Astrocyte (in vitro differentiated cells and primary cell): Measurements from ENCODE around the gene ZBTB17.

Source experiments
- CTCF ChIP-seq: IDR thresholded peaks from 2 replicates; pipeline ENCODE4 v1.5.1; 2011; ENCODE audit warnings: low read depth, mild to moderate bottlenecking, inconsistent platforms, low read length, moderate library complexity; ENCODE audit not compliant: insufficient read depth
- EZH2 ChIP-seq: IDR thresholded peaks from 2 replicates; pipeline ENCODE4 v1.6.1; 2012; ENCODE audit warnings: mild to moderate bottlenecking, low read length, inconsistent platforms; ENCODE audit not compliant: insufficient read depth

GRCh38 chr1:16020325-16020724 lies 44.4 kb upstream of the ZBTB17 start:
- TF ChIP-seq CTCF (no peak), EZH2 (no peak)
